Activated T-cell treated with anti-CD3 and anti-CD28 coated beads, Interleukin-2, amount 50 U/mL, for 24 hours (primary cell): ENCODE results near the gene LRRC53.

Experiments used
- DNase-seq: peaks from one replicate; pipeline ENCODE4 v3.0.0-alpha.2; 2020
- H3K27ac Mint-ChIP-seq: 2 replicates; pipeline ENCODE4 v1.8.0; 2020; ENCODE audit warnings: mild to moderate bottlenecking, mixed read lengths
- H3K27me3 Mint-ChIP-seq: 2 replicates; pipeline ENCODE4 v1.8.0; 2020; ENCODE audit warnings: mixed read lengths
- H3K36me3 Mint-ChIP-seq: 2 replicates; pipeline ENCODE4 v1.8.0; 2020; ENCODE audit warnings: low read depth, mixed read lengths
- H3K4me1 Mint-ChIP-seq: 2 replicates; pipeline ENCODE4 v1.8.0; 2020; ENCODE audit warnings: low read depth, mixed read lengths
- H3K4me3 Mint-ChIP-seq: 2 replicates; pipeline ENCODE4 v1.8.0; 2020; ENCODE audit warnings: mild to moderate bottlenecking, moderate library complexity, mixed read lengths
- H3K9me3 Mint-ChIP-seq: 2 replicates; pipeline ENCODE4 v1.8.0; 2020; ENCODE audit warnings: mixed read lengths

LRRC53 gene

GRCh38 chr1:74505928-74506710, 6.3 kb downstream of the LRRC53 start:
- no peaks in the 10 kb centered on the region for H3K9me3 Mint-ChIP-seq
- no peaks in the 10 kb centered on the region for H3K36me3 Mint-ChIP-seq
- H3K27me3 Mint-ChIP-seq = peaks cover 7% of the 10 kb centered on the region
- DNase-seq = no peak
- H3K27ac Mint-ChIP-seq = no peak overlapping the region
- no peak overlapping the region for H3K4me3 Mint-ChIP-seq
- no peaks in the 10 kb centered on the region for H3K4me1 Mint-ChIP-seq

- H3K9me3 Mint-ChIP-seq = no peaks in the 10 kb centered on the region
- H3K36me3 Mint-ChIP-seq = no peaks in the 10 kb centered on the region
- no peaks in the 10 kb centered on the region for H3K4me1 Mint-ChIP-seq
- no peak overlapping the region for H3K4me3 Mint-ChIP-seq
- peaks cover 7% of the 10 kb centered on the region for H3K27me3 Mint-ChIP-seq
- H3K27ac Mint-ChIP-seq = no peak overlapping the region
- DNase-seq = no peak
These were observed 7.4 kb downstream of the LRRC53 start for GRCh38 chr1:74504933-74505512.

- no peak overlapping the region for H3K4me3 Mint-ChIP-seq
- no peaks in the 10 kb centered on the region for H3K36me3 Mint-ChIP-seq
- peaks cover 7% of the 10 kb centered on the region for H3K27me3 Mint-ChIP-seq
- DNase-seq = peak; percentile 34
- no peak overlapping the region for H3K27ac Mint-ChIP-seq
- H3K4me1 Mint-ChIP-seq = no peaks in the 10 kb centered on the region
- no peaks in the 10 kb centered on the region for H3K9me3 Mint-ChIP-seq
These were observed 8.1 kb downstream of the LRRC53 start for GRCh38 chr1:74504125-74504932.

- Mint-ChIP-seq H3K4me3 (no peak overlapping the region), H3K9me3 (no peaks in the 10 kb centered on the region), H3K36me3 (no peaks in the 10 kb centered on the region), H3K4me1 (no peaks in the 10 kb centered on the region), H3K27ac (no peak overlapping the region), H3K27me3 (peaks cover 7% of the 10 kb centered on the region)
- no peak for DNase-seq
These were observed 9.6 kb downstream of the LRRC53 start for GRCh38 chr1:74502858-74503257.

GRCh38 chr1:74502432-74502831, 10.0 kb downstream of the LRRC53 start:
- no peaks in the 10 kb centered on the region for H3K4me1 Mint-ChIP-seq
- no peak overlapping the region for H3K27ac Mint-ChIP-seq
- no peak overlapping the region for H3K4me3 Mint-ChIP-seq
- H3K27me3 Mint-ChIP-seq = peaks cover 7% of the 10 kb centered on the region
- no peak for DNase-seq
- no peaks in the 10 kb centered on the region for H3K9me3 Mint-ChIP-seq
- H3K36me3 Mint-ChIP-seq = no peaks in the 10 kb centered on the region

GRCh38 chr1:74498901-74499300, 13.5 kb downstream of the LRRC53 start:
- no peaks in the 10 kb centered on the region for H3K4me1 Mint-ChIP-seq
- DNase-seq = no peak
- H3K27ac Mint-ChIP-seq = no peak overlapping the region
- no peaks in the 10 kb centered on the region for H3K36me3 Mint-ChIP-seq
- H3K9me3 Mint-ChIP-seq = no peaks in the 10 kb centered on the region
- no peak overlapping the region for H3K4me3 Mint-ChIP-seq
- H3K27me3 Mint-ChIP-seq = peaks cover 3% of the 10 kb centered on the region

GRCh38 chr1:74496669-74497068, 15.7 kb downstream of the LRRC53 start:
- no peaks in the 10 kb centered on the region for H3K4me1 Mint-ChIP-seq
- no peaks in the 10 kb centered on the region for H3K27me3 Mint-ChIP-seq
- H3K9me3 Mint-ChIP-seq = no peaks in the 10 kb centered on the region
- H3K36me3 Mint-ChIP-seq = no peaks in the 10 kb centered on the region
- DNase-seq = no peak
- no peak overlapping the region for H3K27ac Mint-ChIP-seq
- H3K4me3 Mint-ChIP-seq = no peak overlapping the region

- no peak overlapping the region for H3K27ac Mint-ChIP-seq
- no peaks in the 10 kb centered on the region for H3K36me3 Mint-ChIP-seq
- no peaks in the 10 kb centered on the region for H3K4me1 Mint-ChIP-seq
- H3K4me3 Mint-ChIP-seq = no peak overlapping the region
- DNase-seq = no peak
- no peaks in the 10 kb centered on the region for H3K27me3 Mint-ChIP-seq
- no peaks in the 10 kb centered on the region for H3K9me3 Mint-ChIP-seq
These were observed 26.4 kb downstream of the LRRC53 start for GRCh38 chr1:74486036-74486435.

- Mint-ChIP-seq H3K27ac (no peak overlapping the region), H3K36me3 (no peaks in the 10 kb centered on the region), H3K27me3 (no peaks in the 10 kb centered on the region), H3K9me3 (no peaks in the 10 kb centered on the region), H3K4me1 (no peaks in the 10 kb centered on the region), H3K4me3 (no peak overlapping the region)
- DNase-seq = no peak
These were observed 26.8 kb downstream of the LRRC53 start for GRCh38 chr1:74485622-74486021.

- Mint-ChIP-seq H3K9me3 (no peaks in the 10 kb centered on the region), H3K4me1 (no peaks in the 10 kb centered on the region), H3K4me3 (no peak overlapping the region), H3K27me3 (no peaks in the 10 kb centered on the region), H3K27ac (no peak overlapping the region), H3K36me3 (no peaks in the 10 kb centered on the region)
- no peak for DNase-seq
These were observed 30.8 kb downstream of the LRRC53 start for GRCh38 chr1:74481607-74482006.

GRCh38 chr1:74480068-74480467, 32.3 kb downstream of the LRRC53 start:
- Mint-ChIP-seq H3K36me3 (no peaks in the 10 kb centered on the region), H3K4me1 (no peaks in the 10 kb centered on the region), H3K27me3 (peaks cover 3% of the 10 kb centered on the region), H3K4me3 (no peak overlapping the region), H3K9me3 (no peaks in the 10 kb centered on the region), H3K27ac (no peak overlapping the region)
- no peak for DNase-seq

GRCh38 chr1:74478979-74479378, 33.4 kb downstream of the LRRC53 start:
- no peak for DNase-seq
- Mint-ChIP-seq H3K36me3 (no peaks in the 10 kb centered on the region), H3K27me3 (peaks cover 3% of the 10 kb centered on the region)

GRCh38 chr1:74474585-74474984, 37.8 kb downstream of the LRRC53 start:
- Mint-ChIP-seq H3K4me3 (no peak overlapping the region), H3K27ac (no peak overlapping the region), H3K4me1 (no peaks in the 10 kb centered on the region), H3K27me3 (peaks cover 7% of the 10 kb centered on the region), H3K9me3 (no peaks in the 10 kb centered on the region), H3K36me3 (no peaks in the 10 kb centered on the region)
- DNase-seq = no peak

More at GRCh38 chr1:74478979-74479378, 33.4 kb downstream of the LRRC53 start:
- Mint-ChIP-seq H3K9me3 (no peaks in the 10 kb centered on the region), H3K4me1 (no peaks in the 10 kb centered on the region), H3K27ac (no peak overlapping the region), H3K4me3 (no peak overlapping the region)

- H3K4me1 Mint-ChIP-seq = no peaks in the 10 kb centered on the region
- no peak for DNase-seq
These were observed 40.9 kb downstream of the LRRC53 start for GRCh38 chr1:74471470-74471869.

GRCh38 chr1:74470936-74471335, 41.5 kb downstream of the LRRC53 start:
- H3K27ac Mint-ChIP-seq = no peak overlapping the region
- H3K4me1 Mint-ChIP-seq = no peaks in the 10 kb centered on the region
- no peak for DNase-seq

More at GRCh38 chr1:74471470-74471869, 40.9 kb downstream of the LRRC53 start:
- no peak overlapping the region for H3K27ac Mint-ChIP-seq
- H3K4me3 Mint-ChIP-seq = no peak overlapping the region
- peaks cover 7% of the 10 kb centered on the region for H3K27me3 Mint-ChIP-seq
- H3K36me3 Mint-ChIP-seq = no peaks in the 10 kb centered on the region
- no peaks in the 10 kb centered on the region for H3K9me3 Mint-ChIP-seq

More at GRCh38 chr1:74470936-74471335, 41.5 kb downstream of the LRRC53 start:
- peaks cover 7% of the 10 kb centered on the region for H3K27me3 Mint-ChIP-seq
- H3K36me3 Mint-ChIP-seq = no peaks in the 10 kb centered on the region
- H3K9me3 Mint-ChIP-seq = no peaks in the 10 kb centered on the region
- no peak overlapping the region for H3K4me3 Mint-ChIP-seq
